GM12872 (cell line): ENCODE data around the gene CYB5R3.

Source experiments
- TF ChIP-seq, protein P1 (sequence below): IDR thresholded peaks from 3 replicates; pipeline ENCODE4 v1.5.1; 2011; ENCODE audit warnings: low read depth, mild to moderate bottlenecking, low read length, moderate library complexity; ENCODE audit not compliant: insufficient read depth

Gene CYB5R3

GRCh38 chr22:42577623-42578240 lies 71.5 kb downstream of the CYB5R3 start:
- TF ChIP-seq, protein P1, sequence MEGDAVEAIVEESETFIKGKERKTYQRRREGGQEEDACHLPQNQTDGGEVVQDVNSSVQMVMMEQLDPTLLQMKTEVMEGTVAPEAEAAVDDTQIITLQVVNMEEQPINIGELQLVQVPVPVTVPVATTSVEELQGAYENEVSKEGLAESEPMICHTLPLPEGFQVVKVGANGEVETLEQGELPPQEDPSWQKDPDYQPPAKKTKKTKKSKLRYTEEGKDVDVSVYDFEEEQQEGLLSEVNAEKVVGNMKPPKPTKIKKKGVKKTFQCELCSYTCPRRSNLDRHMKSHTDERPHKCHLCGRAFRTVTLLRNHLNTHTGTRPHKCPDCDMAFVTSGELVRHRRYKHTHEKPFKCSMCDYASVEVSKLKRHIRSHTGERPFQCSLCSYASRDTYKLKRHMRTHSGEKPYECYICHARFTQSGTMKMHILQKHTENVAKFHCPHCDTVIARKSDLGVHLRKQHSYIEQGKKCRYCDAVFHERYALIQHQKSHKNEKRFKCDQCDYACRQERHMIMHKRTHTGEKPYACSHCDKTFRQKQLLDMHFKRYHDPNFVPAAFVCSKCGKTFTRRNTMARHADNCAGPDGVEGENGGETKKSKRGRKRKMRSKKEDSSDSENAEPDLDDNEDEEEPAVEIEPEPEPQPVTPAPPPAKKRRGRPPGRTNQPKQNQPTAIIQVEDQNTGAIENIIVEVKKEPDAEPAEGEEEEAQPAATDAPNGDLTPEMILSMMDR: no peak
